GM21717 (cell line): Measurements from ENCODE around the gene COX19.
A peak's percentile ranks its signal among the peaks of the same experiment; 100 is the strongest.
"Not testable (repeated sequence)": the region's sequence is repeated elsewhere in the genome, so short reads cannot be mapped to it uniquely, and the experiment has no call there.

Experiments
- ATAC-seq: cut with Tn5 transposase; IDR thresholded peaks from one replicate; pipeline ENCODE4 v1.9.1; 2021; ENCODE audit warnings: mild to moderate bottlenecking, moderate library complexity; ENCODE audit not compliant: unreplicated experiment

The COX19 gene

GRCh38 chr7:929311-929711 lies 46.0 kb downstream of the COX19 start:
- ATAC-seq, result no peak

DNA sequence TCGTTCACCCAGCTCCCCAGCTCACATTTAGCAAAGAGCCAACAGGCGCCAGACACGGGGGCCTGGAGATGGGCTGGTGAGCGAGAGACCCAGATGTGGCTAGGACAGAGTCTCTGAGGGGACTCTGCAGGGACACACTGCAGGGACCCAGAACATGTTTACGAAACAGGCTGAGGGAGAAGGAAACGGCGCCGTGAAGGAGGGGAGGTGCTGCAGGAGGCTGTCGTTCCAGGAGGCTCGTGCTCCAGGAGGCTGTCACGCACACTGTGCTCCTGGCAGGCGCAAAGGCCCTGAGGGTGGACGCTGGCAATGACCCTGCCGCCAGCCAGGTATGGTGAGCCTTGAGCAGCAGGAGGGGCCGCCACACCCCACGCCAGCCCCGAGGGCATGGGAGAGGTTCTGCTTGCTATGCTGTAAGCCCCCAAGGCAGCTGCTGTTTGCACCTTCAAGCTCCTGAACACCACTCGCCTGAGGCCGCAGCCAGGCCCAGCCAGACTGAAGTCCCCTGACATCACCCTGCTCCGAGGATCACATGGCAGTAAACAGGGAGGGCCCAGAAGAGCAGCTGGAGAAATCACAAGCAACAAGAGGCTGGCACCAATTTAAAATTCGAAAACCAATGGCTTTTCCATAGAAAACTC lies 48.2 kb downstream of the COX19 start:
- no peak for ATAC-seq

GRCh38 chr7:926061-927030 lies 49.0 kb downstream of the COX19 start:
- ATAC-seq, result no peak

GRCh38 chr7:925601-926000 lies 49.7 kb downstream of the COX19 start:
- ATAC-seq, result no peak

DNA sequence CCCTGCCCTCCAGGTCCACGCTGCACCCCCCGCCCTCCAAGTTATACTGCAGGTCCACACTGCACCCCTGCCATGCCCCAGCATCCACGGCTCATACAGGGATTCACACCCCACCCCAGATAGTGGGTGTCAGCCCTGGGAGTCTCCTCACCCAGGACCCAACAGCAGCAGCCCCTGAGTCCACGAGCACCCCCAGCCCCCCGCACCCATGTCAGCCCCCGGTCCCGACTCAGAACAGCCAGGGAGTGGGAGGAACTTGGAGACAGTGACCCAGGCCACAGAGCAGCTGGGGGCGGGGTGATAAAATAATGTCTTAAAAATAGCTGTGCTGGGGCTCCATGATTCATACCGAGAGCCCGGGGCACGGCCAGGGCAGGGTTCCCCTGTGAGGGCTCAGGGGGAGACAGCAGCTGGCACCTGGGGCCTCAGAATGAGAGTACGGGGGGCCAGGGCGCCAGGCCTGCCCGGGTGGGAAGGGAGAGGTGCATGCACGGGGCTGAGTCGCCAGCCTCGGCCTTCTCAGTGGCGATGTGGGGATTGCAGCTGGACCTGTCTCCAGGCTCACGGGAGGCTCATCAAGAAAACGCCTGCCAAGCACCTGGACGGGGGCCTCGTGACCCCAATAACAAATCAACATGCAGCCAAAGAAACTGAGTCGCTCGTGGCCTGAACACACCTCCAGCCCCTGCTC lies 50.7 kb downstream of the COX19 start:
- peak; percentile 47 for ATAC-seq

GRCh38 chr7:924042-924441 lies 51.3 kb downstream of the COX19 start:
- not testable (repeated sequence) for ATAC-seq

- ATAC-seq, result peak; percentile 76
Measured at GRCh38 chr7:923108-924041, 52.0 kb downstream of the COX19 start.

- ATAC-seq, result no peak
Measured at GRCh38 chr7:922334-923107, 52.8 kb downstream of the COX19 start.

DNA sequence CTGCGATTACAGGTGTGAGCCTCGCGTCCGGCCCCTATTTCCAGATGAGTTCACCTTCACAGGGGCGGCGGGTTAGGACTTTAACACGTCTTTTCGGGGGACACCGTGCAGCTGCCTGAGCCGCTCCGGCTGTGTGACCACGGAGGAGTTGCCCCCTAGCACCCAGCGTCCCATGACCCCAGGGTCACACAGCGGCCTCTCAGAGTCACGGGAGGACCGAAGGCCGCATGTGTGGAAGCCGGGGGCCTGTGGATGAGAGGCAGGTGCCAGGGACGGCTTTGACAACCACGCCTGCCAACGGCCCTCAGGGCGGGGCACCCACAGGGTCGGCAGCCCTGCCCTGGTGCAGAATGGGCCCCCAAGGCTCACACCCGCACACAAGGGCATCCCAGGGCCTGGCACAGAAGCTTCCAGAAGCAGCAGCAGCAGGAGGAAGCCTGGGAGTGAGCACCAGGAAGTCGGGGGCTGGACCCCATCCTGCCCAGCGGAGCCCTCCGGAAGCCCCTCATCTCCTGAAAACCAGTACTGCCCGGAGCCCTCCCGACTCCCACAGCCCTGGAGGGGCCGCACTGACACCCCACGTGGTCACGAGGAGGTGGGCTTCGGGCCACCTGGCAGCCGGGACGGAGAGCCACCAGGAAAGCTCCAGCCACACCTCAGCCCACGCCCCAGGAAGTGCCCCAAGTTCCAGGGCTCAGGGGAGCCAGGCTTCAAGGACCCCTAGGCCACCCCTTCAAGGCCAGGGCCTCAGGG lies 53.6 kb downstream of the COX19 start:
- no peak for ATAC-seq

GRCh38 chr7:921071-921461 lies 54.3 kb downstream of the COX19 start:
- ATAC-seq, result no peak

DNA sequence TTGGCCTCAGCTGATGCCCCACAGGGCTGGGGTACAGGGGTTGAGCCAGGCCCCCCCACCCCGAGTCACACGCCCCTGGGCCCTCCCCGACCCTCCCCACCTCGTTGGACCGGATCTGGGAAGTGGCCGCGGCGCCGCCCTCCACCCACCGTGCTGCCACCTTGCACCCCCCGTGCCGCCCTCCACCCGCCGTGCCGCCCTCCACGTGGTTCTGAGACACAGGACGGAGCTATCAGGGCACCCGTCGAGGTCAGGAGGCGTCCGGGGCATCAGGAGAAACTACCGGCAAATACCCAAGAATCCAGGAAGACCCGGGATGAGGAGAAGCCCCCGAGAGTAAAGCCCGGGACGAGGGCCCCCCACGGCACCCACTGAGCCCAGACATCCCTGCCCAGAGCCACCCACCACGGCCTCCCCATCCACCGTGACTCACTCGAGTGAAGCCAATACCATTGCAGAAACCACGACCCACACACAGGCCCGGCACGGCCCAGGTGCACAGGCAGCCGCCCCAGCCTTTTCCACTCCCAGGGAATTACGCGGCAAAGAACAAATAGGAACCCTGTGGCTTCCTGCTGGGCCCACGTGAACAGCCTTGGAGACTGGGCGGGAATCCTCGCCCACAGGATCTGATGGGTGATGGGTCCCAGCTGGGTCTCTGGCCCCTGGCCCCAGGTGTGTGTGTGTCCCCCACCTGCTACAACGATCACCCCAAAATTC lies 54.8 kb downstream of the COX19 start:
- ATAC-seq, result no peak

DNA sequence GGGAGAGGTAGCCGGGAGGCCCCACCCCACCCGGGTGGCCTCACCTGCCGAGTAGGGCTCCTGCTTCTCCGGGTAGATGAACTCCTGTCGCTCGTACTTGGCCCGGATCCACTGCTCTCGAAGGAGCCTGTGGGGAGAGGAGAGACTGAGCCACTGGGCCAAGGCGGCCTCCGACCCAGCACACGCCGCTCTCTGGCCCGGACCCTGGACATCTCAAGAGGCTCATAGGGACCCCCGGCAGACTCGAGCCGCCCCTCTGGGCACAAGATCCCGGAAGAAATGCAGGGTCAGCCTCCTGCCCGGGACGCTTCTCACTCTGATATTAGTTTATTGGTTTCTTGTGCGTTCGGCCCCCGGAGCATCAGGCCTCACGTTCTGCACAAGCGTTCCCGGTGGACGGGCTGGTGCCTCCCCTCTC lies 55.4 kb downstream of the COX19 start:
- ATAC-seq, result no peak

GRCh38 chr7:919114-919442 lies 56.3 kb downstream of the COX19 start:
- no peak for ATAC-seq

DNA sequence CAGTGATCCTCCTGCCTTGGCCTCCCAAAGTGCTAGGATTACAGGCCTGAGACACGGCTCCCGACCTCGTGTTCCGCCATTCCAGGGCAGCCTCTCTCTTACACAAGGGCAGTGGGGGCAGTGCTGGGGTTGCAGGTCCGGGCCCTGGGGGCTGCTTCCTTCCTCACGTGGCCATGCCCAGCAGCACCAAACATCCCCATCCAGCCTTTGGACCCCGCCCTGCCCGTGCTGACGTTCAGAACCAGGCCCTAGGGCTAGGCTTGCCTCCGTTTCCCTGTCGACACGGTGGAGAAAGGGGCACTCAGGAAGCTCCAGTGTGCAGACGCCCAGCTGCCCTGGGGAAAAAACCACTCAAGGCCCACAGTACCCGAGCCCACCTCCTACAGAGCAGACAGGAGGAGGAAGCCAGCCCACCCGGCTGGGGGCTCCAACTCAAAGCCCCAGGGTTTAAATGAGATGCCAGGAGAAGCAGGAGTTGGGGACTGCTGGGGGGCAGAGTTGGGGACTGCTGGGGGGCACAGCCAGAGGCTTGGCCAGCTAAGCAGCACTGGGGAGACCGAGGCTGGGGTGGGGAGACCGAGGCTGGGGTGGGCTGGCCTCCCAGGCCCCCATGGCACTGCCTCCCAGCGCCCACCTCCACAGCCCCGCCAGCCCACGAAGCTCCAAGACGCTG lies 56.8 kb downstream of the COX19 start:
- ATAC-seq, result no peak

DNA sequence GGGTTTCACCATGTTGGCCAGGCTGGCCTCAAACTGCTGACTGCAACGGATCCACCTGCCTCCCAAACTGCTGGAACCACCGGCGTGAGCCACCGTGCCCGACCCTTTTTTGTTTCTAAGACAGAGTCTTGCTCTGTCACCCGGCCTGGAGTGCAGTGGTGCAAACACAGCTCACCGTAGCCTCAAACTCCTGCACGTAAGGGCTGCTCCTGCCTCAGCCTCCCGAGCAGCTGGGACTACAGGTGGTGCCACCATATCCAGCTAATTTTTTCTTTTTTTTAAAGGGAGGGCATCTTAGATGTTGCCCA lies 57.3 kb downstream of the COX19 start:
- ATAC-seq, result no peak

GRCh38 chr7:917255-918117 lies 57.9 kb downstream of the COX19 start:
- no peak for ATAC-seq

GRCh38 chr7:916291-916941 lies 58.9 kb downstream of the COX19 start:
- ATAC-seq, result no peak
